IMR-90 (cell line): ENCODE results near the gene STARD13. TPM values are rescaled to one million over a fixed set of nuclear protein-coding genes. Genes with fewer than 3 reads are reported as not detected.
A peak's percentile ranks its signal among the peaks of the same experiment; 100 is the strongest.

Experiments
- ATAC-seq: fragments of 200-7000 bp; cut with Tn5 transposase; 2 replicates; pipeline ENCODE4 v1.9.1; 2020; ENCODE audit warnings: low read depth, mild to moderate bottlenecking, moderate library complexity
- BruUV-seq: library from RNA; stranded (reverse); fragments of 400-500 nt; replicated peaks from 2 replicates; lab custom pipeline; 2021; lab: Mats Ljungman, UMichigan
- CTCF ChIA-PET: fragments of 300-600 bp; formaldehyde crosslinking; extraction: SDS; loops from one replicate; lab custom pipeline; 2021; ENCODE audit warnings: antibody characterized with exemption; lab: Yijun Ruan, JAX
- POLR2A ChIA-PET: fragments of 300-600 bp; sonication (Branson Sonifier 250); formaldehyde crosslinking; loops from one replicate; lab custom pipeline; 2022; ENCODE audit warnings: antibody characterized with exemption; ENCODE audit not compliant: unreplicated experiment; lab: Charles Lee
- DNase-seq: peaks from one replicate; pipeline ENCODE4 v3.0.0; 2013
- H2AFZ ChIP-seq: replicated peaks from 2 replicates; pipeline ENCODE3; 2013; ENCODE audit warnings: low read length, mild to moderate bottlenecking; ENCODE audit not compliant: poor library complexity
- H2AK5ac ChIP-seq: 2 replicates; pipeline ENCODE4 v1.6.1; 2013; ENCODE audit warnings: low read depth, low read length, inconsistent platforms
- H2AK9ac ChIP-seq: replicated peaks from 2 replicates; pipeline ENCODE3; 2013; ENCODE audit warnings: mild to moderate bottlenecking, low read depth, low read length, moderate library complexity; ENCODE audit not compliant: poor library complexity
- H2BK120ac ChIP-seq: 2 replicates; pipeline ENCODE4 v1.6.1; 2013; ENCODE audit warnings: low read depth, low read length, inconsistent platforms
- H2BK15ac ChIP-seq: 3 replicates; pipeline ENCODE4 v1.6.1; 2013; ENCODE audit warnings: low read depth, low read length, inconsistent platforms
- H2BK20ac ChIP-seq: 2 replicates; pipeline ENCODE4 v1.6.1; 2013; ENCODE audit warnings: low read depth, mild to moderate bottlenecking, inconsistent platforms, low read length, moderate library complexity
- H2BK5ac ChIP-seq: 2 replicates; pipeline ENCODE4 v1.6.1; 2013; ENCODE audit warnings: mild to moderate bottlenecking, low read depth, low read length, inconsistent platforms; ENCODE audit not compliant: poor library complexity, severe bottlenecking
- H3K14ac ChIP-seq: replicated peaks from 2 replicates; pipeline ENCODE4 v1.6.1; 2013; ENCODE audit warnings: low read depth, low read length, inconsistent platforms
- H3K18ac ChIP-seq: 2 replicates; pipeline ENCODE4 v1.6.1; 2013; ENCODE audit warnings: low read depth, low read length, control low read depth
- H3K23ac ChIP-seq: 2 replicates; pipeline ENCODE4 v1.6.1; 2013; ENCODE audit warnings: low read depth, low read length, inconsistent platforms
- H3K27ac ChIP-seq: 2 replicates; pipeline ENCODE4 v1.5.1; 2013; ENCODE audit warnings: mild to moderate bottlenecking, control low read depth, low read length; ENCODE audit not compliant: insufficient read depth
- H3K27me3 ChIP-seq: 2 replicates; pipeline ENCODE4 v1.6.1; 2013; ENCODE audit warnings: low read length; ENCODE audit not compliant: control insufficient read depth, insufficient read depth
- H3K36me3 ChIP-seq: 2 replicates; pipeline ENCODE4 v1.6.1; 2013; ENCODE audit warnings: low read length, mixed read lengths; ENCODE audit not compliant: control insufficient read depth, insufficient read depth
- H3K4ac ChIP-seq: 2 replicates; pipeline ENCODE4 v1.6.1; 2013; ENCODE audit warnings: low read depth, low read length, inconsistent platforms
- H3K4me1 ChIP-seq: 2 replicates; pipeline ENCODE4 v1.6.1; 2013; ENCODE audit warnings: low read length, mixed read lengths; ENCODE audit not compliant: control insufficient read depth, insufficient read depth
- H3K4me2 ChIP-seq: 2 replicates; pipeline ENCODE4 v1.6.1; 2013; ENCODE audit warnings: low read depth, mild to moderate bottlenecking, control low read depth, low read length, moderate library complexity
- H3K4me3 ChIP-seq: 2 replicates; pipeline ENCODE4 v1.5.1; 2013; ENCODE audit warnings: low read depth, mild to moderate bottlenecking, control low read depth, low read length, moderate library complexity; ENCODE audit not compliant: insufficient read depth
- H3K56ac ChIP-seq: 2 replicates; pipeline ENCODE4 v1.6.1; 2013; ENCODE audit warnings: low read length, inconsistent platforms; ENCODE audit not compliant: insufficient read depth; ENCODE audit errors: extremely low read depth
- H3K79me1 ChIP-seq, 2 experiments: 2 replicates each; pipeline ENCODE4 v1.6.1; 2013; ENCODE audit warnings: low read length in 2 of 2, inconsistent platforms in 1 of 2, low read depth in 1 of 2
- H3K9ac ChIP-seq: 2 replicates; pipeline ENCODE4 v1.6.1; 2013; ENCODE audit warnings: low read depth, low read length, control low read depth
- H3K9me1 ChIP-seq: 2 replicates; pipeline ENCODE4 v1.6.1; 2013; ENCODE audit warnings: low read length, inconsistent platforms; ENCODE audit not compliant: insufficient read depth
- H3K9me3 ChIP-seq: 2 replicates; pipeline ENCODE4 v1.6.1; 2013; ENCODE audit warnings: low read length; ENCODE audit not compliant: control insufficient read depth, insufficient read depth
- H4K20me1 ChIP-seq: 2 replicates; pipeline ENCODE4 v1.6.1; 2013; ENCODE audit warnings: low read length, inconsistent platforms; ENCODE audit not compliant: insufficient read depth
- H4K5ac ChIP-seq: 2 replicates; pipeline ENCODE4 v1.6.1; 2013; ENCODE audit warnings: mild to moderate bottlenecking, low read depth, low read length, control low read depth
- H4K8ac ChIP-seq, 2 experiments: 2 replicates each; pipeline ENCODE4 v1.6.1; 2013; ENCODE audit warnings: low read depth in 2 of 2, low read length in 2 of 2, control low read depth in 1 of 2, inconsistent platforms in 1 of 2
- H4K91ac ChIP-seq: 2 replicates; pipeline ENCODE4 v1.6.1; 2013; ENCODE audit warnings: low read depth, low read length, inconsistent platforms; ENCODE audit not compliant: insufficient read depth
- CHD1 ChIP-seq: IDR thresholded peaks from 2 replicates; pipeline ENCODE4 v1.6.1; 2012; ENCODE audit warnings: low read depth, low read length, improper control_type of control experiment
- FOS ChIP-seq: fragments of 150-350 bp; IDR thresholded peaks from 2 replicates; pipeline ENCODE4 v1.6.1; 2016; ENCODE audit warnings: low read depth, low read length
- MAFK ChIP-seq: IDR thresholded peaks from 2 replicates; pipeline ENCODE4 v1.6.1; 2012; ENCODE audit warnings: low read depth, low read length, improper control_type of control experiment
- MXI1 ChIP-seq: IDR thresholded peaks from 2 replicates; pipeline ENCODE4 v1.6.1; 2012; ENCODE audit warnings: low read depth, mild to moderate bottlenecking, low read length, moderate library complexity, borderline replicate concordance
- WGBS, 2 experiments: methylation state at CpG; one replicate each; pipeline versions ENCODE4 v1.1.5 to v1.1.7; 2013; ENCODE audit warnings: missing lambda C conversion rate in 2 of 2; ENCODE audit not compliant: insufficient read length in 1 of 2; ENCODE audit errors: extremely low coverage in 2 of 2; 5-methylcytosine and 5-hydroxymethylcytosine counted together
- dilution Hi-C: fragments of 300-500 bp; cut with HindIII; formaldehyde crosslinking; loops from one replicate; pipeline ENCODE4 v1.14.3; 2018; ENCODE audit warnings: low sequenced_read_pairs; ENCODE audit not compliant: unreplicated experiment
- in situ Hi-C: fragments of 300-500 bp; cut with MboI; formaldehyde crosslinking; loops from 3 replicates; pipeline ENCODE4 v1.14.3; 2019; ENCODE audit warnings: low sequenced_read_pairs, inconsistent platforms, mixed read lengths
- intact Hi-C: fragments of 100-400 bp; cut with micrococcal nuclease; formaldehyde crosslinking; loops from 2 replicates; pipeline ENCODE4 v1.10.0; 2022
- polyA plus RNA-seq, 3 experiments: library from polyadenylated mRNA; depleted of rRNA; stranded (reverse); fragments of >200 nt; gene quantifications; 2 replicates each; pipeline ENCODE4 v1.2.3, GENCODE V29; 2012; ENCODE audit warnings: low replicate concordance in 1 of 3
- total RNA-seq: library from RNA; depleted of rRNA; stranded (reverse); fragments of >200 nt; gene quantifications from 2 replicates; pipeline ENCODE4 v1.2.3, GENCODE V29; 2012
- TF ChIP-seq, protein P1 (sequence below): fragments of 150-350 bp; IDR thresholded peaks from 2 replicates; pipeline ENCODE4 v1.6.1; 2017; ENCODE audit warnings: mild to moderate bottlenecking, antibody characterized with exemption, low read length, low read depth

The STARD13 gene
- total and polyA plus RNA-seq, 2 of the 4 experiments (the other 2 are of a cell fraction), result 23.6 to 46.6 TPM

DNA sequence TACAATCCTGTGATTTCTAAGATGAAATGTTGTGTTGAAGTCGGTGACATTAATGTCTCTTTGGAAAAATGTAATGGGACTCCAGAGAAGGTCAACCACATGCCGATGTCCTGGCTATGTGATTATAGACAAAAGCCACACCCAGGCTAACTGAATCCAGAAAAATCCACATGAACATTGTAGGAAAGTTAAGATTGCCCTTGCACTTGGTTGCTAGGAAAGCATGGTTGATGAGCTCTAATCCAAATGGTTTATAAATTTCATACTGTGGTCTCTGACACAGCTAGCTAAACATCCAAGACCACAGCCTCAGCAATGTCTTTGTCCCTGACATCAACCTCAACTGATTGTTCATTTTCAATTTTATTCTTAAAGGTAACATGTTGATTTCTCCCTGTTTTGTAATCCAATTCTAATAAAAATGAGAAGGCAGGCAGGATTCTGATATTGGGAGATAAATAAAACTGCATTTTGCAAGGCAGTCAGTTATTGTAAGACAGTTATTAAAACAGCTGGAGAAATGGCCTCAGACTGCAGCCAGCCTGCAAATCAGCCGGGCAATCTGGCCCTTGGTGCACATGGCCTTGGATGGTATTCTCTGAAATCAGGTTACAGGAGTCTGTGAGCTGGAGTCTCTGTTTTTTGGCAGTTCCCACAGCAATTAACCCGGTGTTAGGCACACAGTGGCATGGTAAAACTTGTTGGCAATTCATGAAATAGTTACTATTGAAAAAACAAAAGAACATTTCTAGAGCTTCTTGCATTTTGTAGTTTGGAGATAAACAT lies 93.9 kb downstream of the STARD13 start:
- Histone ChIP-seq H3K27me3 (no peaks in the 10 kb centered on the region), H3K18ac (peak overlapping the region; percentile 42; the same call in 1 of the 2 replicates), H3K23ac (peak overlapping the region; percentile 7), H3K4ac (peak overlapping the region; percentile 55), H2AK9ac (no peak overlapping the region), H3K14ac (peak overlapping the region; percentile 22; the same call in 1 of the 2 replicates), H2AFZ (no peak overlapping the region), H3K4me1 (peaks cover 28% of the 10 kb centered on the region), H3K9ac (no peak overlapping the region), H3K4me2 (peak overlapping the region; percentile 4; the same call in 1 of the 2 replicates), H4K91ac (peak overlapping the region; percentile 73), H3K56ac (no peak overlapping the region), H4K20me1 (peaks cover 26% of the 10 kb centered on the region; the same call in 1 of the 2 replicates), H3K79me1 (peaks cover 34 to 77% of the 10 kb centered on the region in 2 experiments), H2BK15ac (0 out of 3 replicates have a peak overlapping the region, but pooled peaks have one; percentile 3), H2BK120ac (peak overlapping the region; percentile 64), H4K5ac (no peak overlapping the region), H2AK5ac (peak overlapping the region; percentile 45; the same call in 1 of the 2 replicates), H2BK5ac (peak overlapping the region; percentile 48), H3K9me3 (no peaks in the 10 kb centered on the region), H3K9me1 (peaks cover 26% of the 10 kb centered on the region), H3K4me3 (no peak overlapping the region), H4K8ac (peak overlapping the region; percentile 7 to 21; a peak in 2 of 4 replicates), H2BK20ac (peak overlapping the region; percentile 40; the same call in 1 of the 2 replicates), H3K36me3 (peaks cover 3% of the 10 kb centered on the region), H3K27ac (peak overlapping the region; percentile 80)
- dilution Hi-C loops (no loop called here), in situ Hi-C loops (no loop called here), intact Hi-C loops (no loop called here)
- peak; percentile 7; the same call in 1 of the 2 replicates for ATAC-seq
- CTCF ChIA-PET, result interaction anchor here (1.4 kb wide), 1 partner anchor 65 kb away, joined by 4 read pairs; no protein-coding TSS in a partner anchor
- DNase-seq, result peak; percentile 75
- 43% methylated on average over 1 of the region's 4 CpGs; no CpG with 5 or more reads in 1 of the 2 experiments for WGBS, 2 experiments
- BruUV-seq, result TSS peak; percentile 1
- POLR2A ChIA-PET, result interaction anchor here (0.7 kb wide), 1 partner anchor 452 kb away, joined by 3 read pairs; no protein-coding TSS in a partner anchor
- TF ChIP-seq, protein P1, sequence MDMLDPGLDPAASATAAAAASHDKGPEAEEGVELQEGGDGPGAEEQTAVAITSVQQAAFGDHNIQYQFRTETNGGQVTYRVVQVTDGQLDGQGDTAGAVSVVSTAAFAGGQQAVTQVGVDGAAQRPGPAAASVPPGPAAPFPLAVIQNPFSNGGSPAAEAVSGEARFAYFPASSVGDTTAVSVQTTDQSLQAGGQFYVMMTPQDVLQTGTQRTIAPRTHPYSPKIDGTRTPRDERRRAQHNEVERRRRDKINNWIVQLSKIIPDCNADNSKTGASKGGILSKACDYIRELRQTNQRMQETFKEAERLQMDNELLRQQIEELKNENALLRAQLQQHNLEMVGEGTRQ, result no peak
- TF ChIP-seq MXI1 (no peak), MAFK (no peak), CHD1 (no peak; the same call in 1 of the 2 replicates), FOS (0 out of 2 replicates have a peak, but pooled peaks have one; percentile 30)
